Endothelial cell of umbilical vein (primary cell): ENCODE measurements around the gene CRP. TPM values are rescaled to one million over a fixed set of nuclear protein-coding genes. Genes with fewer than 3 reads are reported as not detected.

ENCODE experiments used
- BruUV-seq: library from RNA; stranded (reverse); fragments of 400-500 nt; replicated peaks from 2 replicates; lab custom pipeline; 2021; lab: Mats Ljungman, UMichigan
- CTCF ChIA-PET: fragments of 300-600, 350-600 bp; sonication (Branson Sonifier 250); formaldehyde crosslinking; loops from one replicate; lab custom pipeline; 2021; ENCODE audit warnings: antibody characterized with exemption, inconsistent platforms; lab: Charles Lee
- POLR2A ChIA-PET: fragments of 300-600, 350-600 bp; sonication (Branson Sonifier 250); formaldehyde crosslinking; loops from one replicate; lab custom pipeline; 2021; ENCODE audit warnings: antibody characterized with exemption, inconsistent platforms; lab: Charles Lee
- DNase-seq: peaks from one replicate; pipeline ENCODE4 v3.0.0-alpha.2; 2011; ENCODE audit warnings: low read depth, low spot score
- FAIRE-seq: peaks from 2 replicates; lab custom pipeline; 2011; peaks lifted over from hg19 to GRCh38; lab: Jason Lieb, UNC
- H2AFZ ChIP-seq: 2 replicates; pipeline ENCODE4 v1.6.0; 2012; ENCODE audit warnings: low read depth, low read length, control low read depth, inconsistent platforms
- H3K27ac ChIP-seq: 2 replicates; pipeline ENCODE4 v1.5.1; 2011; ENCODE audit warnings: low read depth, mild to moderate bottlenecking, control low read depth, low read length, moderate library complexity; ENCODE audit not compliant: insufficient read depth
- H3K27me3 ChIP-seq, 2 experiments: 2 replicates each; pipeline versions ENCODE4 v1.6.0 to v1.6.1; 2011; ENCODE audit warnings: low read length in 2 of 2, mixed read lengths in 1 of 2; ENCODE audit not compliant: control insufficient read depth in 2 of 2, insufficient read depth in 2 of 2
- H3K36me3 ChIP-seq, 2 experiments: 2 replicates in 1 of 2; 3 replicates in 1 of 2; pipeline ENCODE4 v1.5.1; 2011; ENCODE audit warnings: low read length in 2 of 2, mild to moderate bottlenecking in 1 of 2, moderate library complexity in 1 of 2; ENCODE audit not compliant: control insufficient read depth in 2 of 2, insufficient read depth in 2 of 2; ENCODE audit errors: extremely low read depth in 1 of 2
- H3K4me1 ChIP-seq: 3 replicates; pipeline ENCODE4 v1.5.1; 2011; ENCODE audit warnings: mild to moderate bottlenecking, low read length; ENCODE audit not compliant: control insufficient read depth, insufficient read depth; ENCODE audit errors: extremely low read depth
- H3K4me2 ChIP-seq: 2 replicates; pipeline ENCODE4 v1.6.1; 2011; ENCODE audit warnings: low read length, control low read depth, mixed read lengths; ENCODE audit not compliant: insufficient read depth
- H3K4me3 ChIP-seq, 3 experiments: fragments of 200-600 bp in 1 of 3; sonication (generic), shearing (Covaris generic) in 1 of 3; replicated peaks in 1 of 3; 2 replicates each; pipeline ENCODE4 v1.5.1; 2011 to 2016; ENCODE audit warnings: control low read depth in 3 of 3, low read length in 3 of 3, mild to moderate bottlenecking in 2 of 3, inconsistent platforms in 1 of 3, low read depth in 1 of 3, moderate library complexity in 1 of 3; ENCODE audit not compliant: insufficient read depth in 1 of 3
- H3K79me2 ChIP-seq: 2 replicates; pipeline ENCODE4 v1.6.0; 2012; ENCODE audit warnings: low read length, inconsistent platforms; ENCODE audit not compliant: control insufficient read depth, insufficient read depth
- H3K9ac ChIP-seq: replicated peaks from 2 replicates; pipeline ENCODE3; 2011; ENCODE audit warnings: low read length, control low read depth; ENCODE audit not compliant: insufficient read depth; ENCODE audit errors: extremely low read depth
- H3K9me1 ChIP-seq: replicated peaks from 3 replicates; pipeline ENCODE4 v1.6.0; 2011; ENCODE audit warnings: mild to moderate bottlenecking, low read length; ENCODE audit not compliant: control insufficient read depth, insufficient read depth; ENCODE audit errors: extremely low read depth
- H3K9me3 ChIP-seq: replicated peaks from 2 replicates; pipeline ENCODE4 v1.5.1; 2012; ENCODE audit warnings: low read length, inconsistent platforms; ENCODE audit not compliant: control insufficient read depth, insufficient read depth
- H4K20me1 ChIP-seq: replicated peaks from 2 replicates; pipeline ENCODE3; 2011; ENCODE audit warnings: mild to moderate bottlenecking, low read length; ENCODE audit not compliant: control insufficient read depth, insufficient read depth; ENCODE audit errors: extremely low read depth
- EZH2 ChIP-seq: IDR thresholded peaks from 2 replicates; pipeline ENCODE4 v1.6.1; 2012; ENCODE audit warnings: borderline replicate concordance, low read depth, mild to moderate bottlenecking, moderate library complexity, low read length, inconsistent platforms; ENCODE audit not compliant: severe bottlenecking
- FOS ChIP-seq: IDR thresholded peaks from 2 replicates; pipeline ENCODE4 v1.6.1; 2011; ENCODE audit warnings: mild to moderate bottlenecking, low read length, moderate library complexity, borderline replicate concordance; ENCODE audit not compliant: insufficient read depth
- GATA2 ChIP-seq: IDR thresholded peaks from 2 replicates; pipeline ENCODE4 v1.7.0; 2011; ENCODE audit warnings: low read depth, mild to moderate bottlenecking, moderate library complexity, mixed read lengths, low read length; ENCODE audit not compliant: insufficient read length, insufficient read depth
- JUN ChIP-seq: IDR thresholded peaks from 2 replicates; pipeline ENCODE4 v1.6.1; 2011; ENCODE audit warnings: borderline replicate concordance, low read depth; ENCODE audit not compliant: insufficient read length, insufficient read depth
- MYC ChIP-seq: IDR thresholded peaks from one replicate; pipeline ENCODE4 v1.6.1; 2011; ENCODE audit warnings: mild to moderate bottlenecking, low read depth, low read length
- POLR2A ChIP-seq: IDR thresholded peaks from 2 replicates; pipeline ENCODE4 v1.6.1; 2012; ENCODE audit warnings: low read depth, mild to moderate bottlenecking, control low read depth, low read length
- POLR2AphosphoS5 ChIP-seq: IDR thresholded peaks from 2 replicates; pipeline ENCODE4 v1.6.1; 2012; ENCODE audit warnings: low read depth, mild to moderate bottlenecking, control low read depth, low read length, moderate library complexity; ENCODE audit not compliant: insufficient read depth
- dilution Hi-C: fragments of 300-500 bp; cut with MboI; formaldehyde crosslinking; loops from one replicate; pipeline ENCODE4 v1.15.0; 2019; ENCODE audit warnings: low sequenced_read_pairs; ENCODE audit not compliant: extremely low pct_ligation_motif_present
- intact Hi-C: fragments of 100-400 bp; cut with micrococcal nuclease; formaldehyde crosslinking; loops from one replicate; pipeline ENCODE4 v1.10.0; 2022
- polyA plus RNA-seq, 4 experiments: library from polyadenylated mRNA; depleted of rRNA in 3 of 4; stranded (reverse) in 3 of 4; unstranded in 1 of 4; fragments of >200 nt; gene quantifications; 2 replicates each; pipeline versions ENCODE4 v1.2.1 to v1.2.3, GENCODE V29; 2011 to 2012; ENCODE audit warnings: missing spikeins in 1 of 4
- total RNA-seq: library from RNA; stranded (reverse); gene quantifications from 2 replicates; pipeline ENCODE4 v1.2.3, GENCODE V29; 2021
- TF ChIP-seq, protein P1 (sequence below), 2 donors: IDR thresholded peaks; 1 replicate in 1 of 2; 2 replicates in 1 of 2; pipeline ENCODE4 v1.5.1; 2011; ENCODE audit warnings: low read length in 2 of 2, mild to moderate bottlenecking in 2 of 2, moderate library complexity in 2 of 2, control low read depth in 1 of 2, inconsistent platforms in 1 of 2, low read depth in 1 of 2; ENCODE audit not compliant: insufficient read depth in 1 of 2; ENCODE audit errors: extremely low read depth in 1 of 2
- TF ChIP-seq, protein P2 (sequence below): IDR thresholded peaks from 2 replicates; pipeline ENCODE4 v1.6.1; 2011; ENCODE audit not compliant: insufficient read depth, insufficient read length

Gene CRP
- total and polyA plus RNA-seq, 2 donors (not counting 3 experiments of a cell fraction or from before 2014, with no cell fraction given), result not detected

DNA sequence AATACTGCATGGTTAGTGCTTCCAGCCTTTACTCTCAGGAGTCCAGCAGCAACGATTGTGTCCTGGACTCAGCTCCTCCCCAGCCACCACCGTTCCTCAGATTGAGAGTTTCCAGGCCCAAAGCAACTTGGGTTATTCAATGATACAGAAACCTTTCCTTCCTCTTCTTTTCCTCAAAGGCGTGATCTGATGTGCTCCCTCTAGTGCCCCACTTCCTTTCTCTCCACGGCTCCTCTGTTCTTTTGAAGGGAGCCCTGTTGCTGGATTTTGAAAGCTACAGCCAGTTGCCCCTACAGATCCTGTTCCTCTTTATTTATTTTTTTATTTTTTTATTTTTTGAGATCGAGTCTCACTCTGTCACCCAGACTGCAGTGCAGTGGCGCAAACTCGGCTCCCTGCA is 14.1 kb downstream of the CRP start:
- FAIRE-seq, result no peak
- Histone ChIP-seq H3K79me2 (no peaks in the 10 kb centered on the region), H4K20me1 (no peaks in the 10 kb centered on the region), H3K4me1 (no peaks in the 10 kb centered on the region), H3K9me3 (no peaks in the 10 kb centered on the region), H3K4me2 (no peak overlapping the region), H2AFZ (no peak overlapping the region), H3K4me3 (no peak overlapping the region), H3K36me3 (no peaks in the 10 kb centered on the region), H3K27ac (no peak overlapping the region), H3K9me1 (no peaks in the 10 kb centered on the region), H3K9ac (no peak overlapping the region), H3K27me3 (no peaks in the 10 kb centered on the region)
- DNase-seq, result no peak
- ChIA-PET CTCF (interaction anchor here (1.1 kb wide), 1 partner anchor 11 kb away, joined by 3 read pairs; no protein-coding TSS in a partner anchor), POLR2A (no interaction called here)
- BruUV-seq, result no TSS peak
- intact Hi-C loops (no loop called here), dilution Hi-C loops (no loop called here)
- TF ChIP-seq POLR2A (no peak), GATA2 (no peak), EZH2 (no peak), MYC (no peak), JUN (no peak)
- TF ChIP-seq, protein P1, sequence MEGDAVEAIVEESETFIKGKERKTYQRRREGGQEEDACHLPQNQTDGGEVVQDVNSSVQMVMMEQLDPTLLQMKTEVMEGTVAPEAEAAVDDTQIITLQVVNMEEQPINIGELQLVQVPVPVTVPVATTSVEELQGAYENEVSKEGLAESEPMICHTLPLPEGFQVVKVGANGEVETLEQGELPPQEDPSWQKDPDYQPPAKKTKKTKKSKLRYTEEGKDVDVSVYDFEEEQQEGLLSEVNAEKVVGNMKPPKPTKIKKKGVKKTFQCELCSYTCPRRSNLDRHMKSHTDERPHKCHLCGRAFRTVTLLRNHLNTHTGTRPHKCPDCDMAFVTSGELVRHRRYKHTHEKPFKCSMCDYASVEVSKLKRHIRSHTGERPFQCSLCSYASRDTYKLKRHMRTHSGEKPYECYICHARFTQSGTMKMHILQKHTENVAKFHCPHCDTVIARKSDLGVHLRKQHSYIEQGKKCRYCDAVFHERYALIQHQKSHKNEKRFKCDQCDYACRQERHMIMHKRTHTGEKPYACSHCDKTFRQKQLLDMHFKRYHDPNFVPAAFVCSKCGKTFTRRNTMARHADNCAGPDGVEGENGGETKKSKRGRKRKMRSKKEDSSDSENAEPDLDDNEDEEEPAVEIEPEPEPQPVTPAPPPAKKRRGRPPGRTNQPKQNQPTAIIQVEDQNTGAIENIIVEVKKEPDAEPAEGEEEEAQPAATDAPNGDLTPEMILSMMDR (IDR thresholded peaks at IDR 0.05; ENCODE audit: extremely low read depth in 1 of 2, insufficient read depth in 1 of 2, low read depth in 1 of 2, low read length in 2 of 2), result no peak

DNA sequence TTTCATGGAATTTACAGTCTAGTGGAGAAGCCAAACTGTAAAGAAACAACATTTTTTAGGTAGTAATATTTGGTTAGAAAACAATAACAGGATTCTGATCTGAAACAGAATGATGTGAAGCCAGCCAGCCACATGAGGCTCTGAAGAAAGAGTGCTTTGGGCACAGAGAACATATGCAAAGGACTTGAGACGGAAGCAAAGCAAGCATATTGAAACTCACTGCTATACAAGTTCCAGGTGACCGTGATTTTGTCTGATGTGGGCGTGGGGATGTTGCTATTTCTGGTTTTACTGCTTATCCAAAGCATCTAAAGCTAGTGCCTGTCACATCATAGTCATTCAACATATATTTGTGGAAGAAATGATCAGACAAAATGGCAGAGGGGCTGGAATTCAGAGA is 14.7 kb downstream of the CRP start:
- Histone ChIP-seq H3K36me3 (no peaks in the 10 kb centered on the region), H3K4me3 (no peak overlapping the region), H2AFZ (no peak overlapping the region), H3K27me3 (no peaks in the 10 kb centered on the region), H3K9ac (no peak overlapping the region), H3K27ac (no peak overlapping the region), H3K9me3 (no peaks in the 10 kb centered on the region), H3K9me1 (no peaks in the 10 kb centered on the region), H3K4me1 (no peaks in the 10 kb centered on the region), H3K79me2 (no peaks in the 10 kb centered on the region), H3K4me2 (no peak overlapping the region), H4K20me1 (no peaks in the 10 kb centered on the region)
- no TSS peak for BruUV-seq
- TF ChIP-seq POLR2AphosphoS5 (no peak), JUN (no peak), EZH2 (no peak), MYC (no peak), GATA2 (no peak), FOS (no peak), POLR2A (no peak)
- TF ChIP-seq, protein P1 (IDR thresholded peaks at IDR 0.05; ENCODE audit: extremely low read depth in 1 of 2, insufficient read depth in 1 of 2, low read depth in 1 of 2, low read length in 2 of 2), result no peak
- TF ChIP-seq, protein P2, sequence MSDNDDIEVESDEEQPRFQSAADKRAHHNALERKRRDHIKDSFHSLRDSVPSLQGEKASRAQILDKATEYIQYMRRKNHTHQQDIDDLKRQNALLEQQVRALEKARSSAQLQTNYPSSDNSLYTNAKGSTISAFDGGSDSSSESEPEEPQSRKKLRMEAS, result no peak
- CTCF ChIA-PET, result no interaction called here
- dilution Hi-C loops, result no loop called here
- DNase-seq (no peak), FAIRE-seq (no peak)
- POLR2A ChIA-PET, result no interaction called here
- intact Hi-C loops, result no loop called here
